Mesothelial cell of epicardium (in vitro differentiated cells): ENCODE data around the gene AHDC1. TPM values are rescaled to one million over a fixed set of nuclear protein-coding genes. Genes with fewer than 3 reads are reported as not detected.

Experiments used
- DNase-seq, 2 experiments: peaks; one replicate each; pipeline ENCODE4 v3.0.0; 2021; ENCODE audit warnings: low spot score in 2 of 2; ENCODE audit not compliant: unreplicated experiment in 2 of 2
- H3K27ac Mint-ChIP-seq: 2 replicates; pipeline ENCODE4 v1.8.0; 2021; ENCODE audit warnings: mixed read lengths
- H3K27me3 Mint-ChIP-seq: 2 replicates; pipeline ENCODE4 v1.8.0; 2021; ENCODE audit warnings: low read depth, mixed read lengths
- H3K36me3 Mint-ChIP-seq: 2 replicates; pipeline ENCODE4 v1.8.0; 2021; ENCODE audit warnings: mixed read lengths
- H3K4me1 Mint-ChIP-seq: 2 replicates; pipeline ENCODE4 v1.8.0; 2021; ENCODE audit warnings: mixed read lengths
- H3K4me3 Mint-ChIP-seq: 2 replicates; pipeline ENCODE4 v1.8.0; 2021; ENCODE audit warnings: mild to moderate bottlenecking, moderate library complexity, mixed read lengths
- H3K9me3 Mint-ChIP-seq: 2 replicates; pipeline ENCODE4 v1.8.0; 2021; ENCODE audit warnings: mixed read lengths
- CTCF ChIP-seq: fragments of 200-600 bp; sonication (generic); IDR thresholded peaks from one replicate; pipeline ENCODE4 v1.5.0; 2021; ENCODE audit warnings: antibody characterized with exemption; ENCODE audit not compliant: unreplicated experiment
- total RNA-seq: library from RNA; stranded (reverse); gene quantifications from 3 replicates; pipeline ENCODE4 v1.2.1, GENCODE V29; 2021

The AHDC1 gene
- total RNA-seq, 1 donor from 2014 or later, result 73.5 TPM

GRCh38 chr1:27525296-27526272 lies 78.4 kb downstream of the AHDC1 start:
- peak overlapping the region; percentile 54 for H3K4me3 Mint-ChIP-seq
- H3K9me3 Mint-ChIP-seq, result no peaks in the 10 kb centered on the region
- peaks cover 76% of the 10 kb centered on the region for H3K4me1 Mint-ChIP-seq
- DNase-seq, result peak in 1 of 2 experiments; percentile 70
- H3K27me3 Mint-ChIP-seq, result no peaks in the 10 kb centered on the region
- H3K27ac Mint-ChIP-seq, result peak overlapping the region; percentile 92
- no peak for TF ChIP-seq CTCF
- H3K36me3 Mint-ChIP-seq, result no peaks in the 10 kb centered on the region

GRCh38 chr1:27523337-27524020 lies 80.5 kb downstream of the AHDC1 start:
- Mint-ChIP-seq H3K27me3 (no peaks in the 10 kb centered on the region), H3K27ac (peak overlapping the region; percentile 87), H3K4me3 (no peak overlapping the region), H3K9me3 (no peaks in the 10 kb centered on the region), H3K36me3 (no peaks in the 10 kb centered on the region), H3K4me1 (peaks cover 77% of the 10 kb centered on the region)
- TF ChIP-seq CTCF, result no peak
- no peak for DNase-seq

GRCh38 chr1:27522432-27523336 lies 81.3 kb downstream of the AHDC1 start:
- H3K9me3 Mint-ChIP-seq, result no peaks in the 10 kb centered on the region
- peak overlapping the region; percentile 87 for H3K27ac Mint-ChIP-seq
- TF ChIP-seq CTCF, result no peak
- peak in 1 of 2 experiments; percentile 58 for DNase-seq
- no peaks in the 10 kb centered on the region for H3K36me3 Mint-ChIP-seq
- peaks cover 81% of the 10 kb centered on the region for H3K4me1 Mint-ChIP-seq
- no peaks in the 10 kb centered on the region for H3K27me3 Mint-ChIP-seq
- H3K4me3 Mint-ChIP-seq, result peak overlapping the region; percentile 2

- Mint-ChIP-seq H3K27ac (peak overlapping the region; percentile 87), H3K9me3 (no peaks in the 10 kb centered on the region), H3K4me1 (peaks cover 79% of the 10 kb centered on the region), H3K27me3 (no peaks in the 10 kb centered on the region), H3K36me3 (no peaks in the 10 kb centered on the region), H3K4me3 (no peak overlapping the region)
- TF ChIP-seq CTCF, result no peak
- no peak for DNase-seq
Measured at GRCh38 chr1:27521861-27522431, 82.0 kb downstream of the AHDC1 start.

- Mint-ChIP-seq H3K27me3 (no peaks in the 10 kb centered on the region), H3K4me3 (no peak overlapping the region), H3K36me3 (no peaks in the 10 kb centered on the region), H3K9me3 (no peaks in the 10 kb centered on the region), H3K4me1 (peaks cover 74% of the 10 kb centered on the region), H3K27ac (peak overlapping the region; percentile 87)
- DNase-seq, result no peak
- TF ChIP-seq CTCF, result no peak
Measured at GRCh38 chr1:27521336-27521831, 82.6 kb downstream of the AHDC1 start.
